ENCODE results near the gene MT1A.

DNA sequence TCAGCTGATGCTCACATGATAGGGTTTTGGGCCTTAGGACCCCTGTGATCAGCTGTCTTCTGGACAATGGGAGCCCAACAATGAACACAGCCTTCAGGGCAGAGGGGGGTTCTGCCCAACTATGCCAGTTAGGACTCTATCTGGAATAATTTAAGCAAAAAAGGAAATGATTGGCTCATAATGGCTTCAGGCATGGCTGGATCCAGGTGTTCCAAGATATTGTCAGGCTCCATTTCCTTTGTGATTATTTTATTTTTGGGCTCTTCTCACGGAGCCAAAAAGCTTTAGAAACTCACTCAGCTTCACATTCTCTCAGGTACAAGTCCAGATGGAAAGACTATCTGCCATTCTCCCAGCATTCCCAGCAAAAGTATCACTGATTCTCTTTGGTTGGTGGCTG is 33.0 kb upstream of the MT1A start:
- TF ChIP-seq EZH2phosphoT487 (IDR thresholded peaks at IDR 0.05; ENCODE audit: low read length) (no peak), CTCF (IDR thresholded peaks at IDR 0.05; ENCODE audit: low read length) (no peak)

Data from MM.1S (cell line).